GM12878 (cell line): Measurements from ENCODE around the gene MAPKAP1. TPM values are rescaled to one million over a fixed set of nuclear protein-coding genes. Genes with fewer than 3 reads are reported as not detected.

Experiments used
- ATAC-seq: fragments of 200-7000 bp; cut with Tn5 transposase; 3 replicates; pipeline ENCODE4 v1.9.1; 2020; ENCODE audit warnings: mild to moderate bottlenecking, moderate library complexity
- BruUV-seq: library from RNA; stranded (reverse); fragments of 400-500 nt; replicated peaks from 2 replicates; lab custom pipeline; 2021; lab: Mats Ljungman, UMichigan
- CTCF ChIA-PET: fragments of 300-600 bp; sonication (Branson Sonifier 250); formaldehyde crosslinking; extraction: SDS; loops from one replicate; lab custom pipeline; 2021; ENCODE audit warnings: inconsistent platforms; lab: Yijun Ruan, JAX
- POLR2A ChIA-PET: fragments of 350-600 bp; formaldehyde crosslinking; extraction: SDS; loops from one replicate; lab custom pipeline; 2021; ENCODE audit warnings: inconsistent platforms; lab: Charles Lee
- RAD21 ChIA-PET: fragments of 300-600 bp; sonication (Branson Sonifier 250); formaldehyde crosslinking; loops from one replicate; lab custom pipeline; 2023; ENCODE audit warnings: antibody characterized with exemption; ENCODE audit not compliant: unreplicated experiment; lab: Charles Lee
- SMC1A ChIA-PET: fragments of 300-600 bp; sonication (Branson Sonifier 250); formaldehyde crosslinking; loops from one replicate; lab custom pipeline; 2023; ENCODE audit not compliant: unreplicated experiment, uncharacterized antibody; lab: Charles Lee
- DNase-seq: peaks from one replicate; pipeline ENCODE4 v3.0.0-alpha.2; 2011; ENCODE audit warnings: low read depth, low spot score
- FAIRE-seq: peaks from 3 replicates; lab custom pipeline; 2011; peaks lifted over from hg19 to GRCh38; lab: Jason Lieb, UNC
- H2AFZ ChIP-seq: 2 replicates; pipeline ENCODE4 v1.6.0; 2011; ENCODE audit warnings: low read depth, low read length, control low read depth; ENCODE audit not compliant: control insufficient read depth
- H3K27ac ChIP-seq: 2 replicates; pipeline ENCODE4 v1.5.1; 2011; ENCODE audit warnings: control low read depth; ENCODE audit not compliant: control insufficient read depth, insufficient read depth
- H3K27me3 ChIP-seq, 2 experiments: replicated peaks in 1 of 2; 2 replicates each; pipeline versions ENCODE4 v1.6.0 to v1.6.1; 2011; ENCODE audit warnings: low read length in 1 of 2; ENCODE audit not compliant: control insufficient read depth in 2 of 2, insufficient read depth in 2 of 2
- H3K36me3 ChIP-seq, 2 experiments: 2 replicates each; pipeline ENCODE4 v1.5.1; 2011; ENCODE audit warnings: low read length in 1 of 2; ENCODE audit not compliant: control insufficient read depth in 2 of 2, insufficient read depth in 2 of 2
- H3K4me1 ChIP-seq: 2 replicates; pipeline ENCODE4 v1.6.1; 2011; ENCODE audit warnings: mild to moderate bottlenecking, low read length, moderate library complexity, mixed read lengths; ENCODE audit not compliant: control insufficient read depth, insufficient read depth
- H3K4me2 ChIP-seq: 2 replicates; pipeline ENCODE4 v1.6.0; 2011; ENCODE audit warnings: control low read depth; ENCODE audit not compliant: control insufficient read depth, insufficient read depth
- H3K4me3 ChIP-seq: fragments of 200-600 bp; sonication (generic); 2 replicates; pipeline ENCODE4 v1.5.1; 2016
- H3K79me2 ChIP-seq: 2 replicates; pipeline ENCODE4 v1.6.0; 2011; ENCODE audit warnings: low read length; ENCODE audit not compliant: control insufficient read depth, insufficient read depth
- H3K9ac ChIP-seq: 2 replicates; pipeline ENCODE4 v1.8.0; 2011; ENCODE audit warnings: low read length, control low read depth, mixed read lengths; ENCODE audit not compliant: control insufficient read depth, insufficient read depth
- H3K9me3 ChIP-seq: replicated peaks from 3 replicates; pipeline ENCODE4 v1.5.1; 2011; ENCODE audit warnings: mild to moderate bottlenecking, low read length; ENCODE audit not compliant: control insufficient read depth, insufficient read depth
- H4K20me1 ChIP-seq: 2 replicates; pipeline ENCODE4 v1.6.0; 2011; ENCODE audit not compliant: control insufficient read depth, insufficient read depth
- PAX8 ChIP-seq: fragments of 450-650 bp; IDR thresholded peaks from 2 replicates; pipeline ENCODE4 v1.6.1; 2017; ENCODE audit warnings: mild to moderate bottlenecking, moderate library complexity
- WGBS: methylation state at CpG from one replicate; pipeline ENCODE4 v1.1.6; 2016; ENCODE audit warnings: low lambda C conversion rate; ENCODE audit not compliant: insufficient replicate concordance, insufficient coverage; ENCODE audit errors: missing lambda C conversion rate; 5-methylcytosine and 5-hydroxymethylcytosine counted together
- in situ Hi-C: fragments of 300-500 bp; cut with MboI; formaldehyde crosslinking; loops from 9 replicates; pipeline ENCODE4 v1.14.3; 2018; ENCODE audit warnings: mixed read lengths
- intact Hi-C: fragments of 100-400 bp; cut with micrococcal nuclease; formaldehyde crosslinking; loops from one replicate; pipeline ENCODE4 v1.14.2; 2022; ENCODE audit not compliant: unreplicated experiment
- polyA plus RNA-seq, 11 experiments: library from polyadenylated mRNA; depleted of rRNA in 4 of 11; unstranded in 6 of 11; stranded (reverse) in 5 of 11; fragments of >200 nt; fragmentation: Nextera tagmentation in 4 of 11; fragmentation: Illumina TruSeq in 1 of 11; extraction: Ambion mirVana in 4 of 11; extraction: Trizol in 1 of 11; gene quantifications; 1 replicate in 1 of 11; 2 replicates in 10 of 11; pipeline versions ENCODE4 v1.2.1 to v1.2.3, GENCODE V29; 2011 to 2016; ENCODE audit warnings: inconsistent platforms in 2 of 11, missing spikeins in 2 of 11, low read depth in 1 of 11
- total RNA-seq, 4 experiments: library from RNA; depleted of rRNA in 3 of 4; stranded (reverse); fragments of >200 nt in 3 of 4; fragmentation: Illumina TruSeq in 1 of 4; extraction: Trizol in 1 of 4; gene quantifications; 2 replicates each; pipeline versions ENCODE4 v1.2.1 to v1.2.3, GENCODE V29; 2013 to 2021
- TF ChIP-seq, protein P1 (sequence below): IDR thresholded peaks from 2 replicates; pipeline ENCODE4 v1.6.1; 2011; ENCODE audit warnings: borderline replicate concordance, low read depth, mild to moderate bottlenecking, moderate library complexity, low read length; ENCODE audit not compliant: insufficient read depth, poor library complexity, severe bottlenecking

MAPKAP1 gene
- total and polyA plus RNA-seq, 10 of the 15 experiments (the other 5 are each of a cell fraction or from before 2014, with no cell fraction given), result 5.1 to 188 (median 105) TPM

DNA sequence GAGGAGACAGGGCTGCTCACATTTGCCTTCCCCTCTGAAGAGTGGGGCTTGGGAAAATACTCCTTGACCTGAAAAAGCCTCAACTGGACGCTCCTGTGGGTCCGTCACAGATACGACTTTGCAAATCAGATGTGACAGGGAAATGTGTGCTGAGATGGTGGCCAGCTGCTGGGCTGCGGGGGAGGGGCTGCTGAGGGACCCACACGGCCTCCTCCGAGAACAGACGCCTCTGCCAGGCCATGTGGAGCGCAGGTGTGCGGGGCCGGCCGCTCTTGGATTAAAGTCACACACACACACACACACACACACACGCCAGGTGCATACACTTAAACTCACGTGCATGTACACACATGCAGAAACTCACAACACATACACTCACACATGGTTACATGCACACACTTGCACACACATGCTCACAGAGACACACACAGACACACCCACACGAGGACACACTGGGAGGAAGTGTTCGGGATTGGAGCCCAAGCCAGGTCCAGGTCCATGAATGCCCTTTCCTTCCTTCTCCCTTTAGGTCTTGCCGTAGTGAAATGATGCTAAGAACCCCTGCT is 278.0 kb downstream of the MAPKAP1 start:
- Histone ChIP-seq H3K4me3 (no peak overlapping the region), H3K9me3 (no peaks in the 10 kb centered on the region), H3K79me2 (no peaks in the 10 kb centered on the region), H3K27me3 (no peaks in the 10 kb centered on the region), H3K9ac (no peak overlapping the region), H3K4me2 (no peak overlapping the region), H2AFZ (no peak overlapping the region), H3K4me1 (no peaks in the 10 kb centered on the region), H4K20me1 (no peaks in the 10 kb centered on the region), H3K27ac (no peak overlapping the region)
- no peak for FAIRE-seq
- RAD21 ChIA-PET, result no interaction called here
- intact Hi-C loops, result loop anchor here (2.0 kb wide), 1 partner anchor 202 kb away; no protein-coding TSS in a partner anchor
- CTCF ChIA-PET, result interaction anchor here (0.6 to 1.4 kb wide), 3 partner anchors 20 to 123 kb away, joined by 3 to 4 read pairs (median 3); no protein-coding TSS in a partner anchor
- no TSS peak for BruUV-seq
- DNase-seq, result no peak
- WGBS, result 58% methylated on average over 11 of the region's 16 CpGs
- SMC1A ChIA-PET, result interaction anchor here (1.2 kb wide), 1 partner anchor 102 kb away, joined by 3 read pairs; no protein-coding TSS in a partner anchor
- ATAC-seq, result no peak
- in situ Hi-C loops, result no loop called here
- no peak for TF ChIP-seq PAX8
- TF ChIP-seq, protein P1, sequence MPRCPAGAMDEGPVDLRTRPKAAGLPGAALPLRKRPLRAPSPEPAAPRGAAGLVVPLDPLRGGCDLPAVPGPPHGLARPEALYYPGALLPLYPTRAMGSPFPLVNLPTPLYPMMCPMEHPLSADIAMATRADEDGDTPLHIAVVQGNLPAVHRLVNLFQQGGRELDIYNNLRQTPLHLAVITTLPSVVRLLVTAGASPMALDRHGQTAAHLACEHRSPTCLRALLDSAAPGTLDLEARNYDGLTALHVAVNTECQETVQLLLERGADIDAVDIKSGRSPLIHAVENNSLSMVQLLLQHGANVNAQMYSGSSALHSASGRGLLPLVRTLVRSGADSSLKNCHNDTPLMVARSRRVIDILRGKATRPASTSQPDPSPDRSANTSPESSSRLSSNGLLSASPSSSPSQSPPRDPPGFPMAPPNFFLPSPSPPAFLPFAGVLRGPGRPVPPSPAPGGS, result peak; percentile 72
- TF ChIP-seq, all 136 proteins: peak for 1
- no peaks in the 10 kb centered on the region for H3K36me3 ChIP-seq
- POLR2A ChIA-PET, result no interaction called here
